Fibroblast of skin of right biceps (primary cell): ENCODE results near the gene SPTB.

Source experiments
- DNase-seq: peaks from one replicate; pipeline ENCODE4 v3.0.0-alpha.2; 2013

The SPTB gene

DNA sequence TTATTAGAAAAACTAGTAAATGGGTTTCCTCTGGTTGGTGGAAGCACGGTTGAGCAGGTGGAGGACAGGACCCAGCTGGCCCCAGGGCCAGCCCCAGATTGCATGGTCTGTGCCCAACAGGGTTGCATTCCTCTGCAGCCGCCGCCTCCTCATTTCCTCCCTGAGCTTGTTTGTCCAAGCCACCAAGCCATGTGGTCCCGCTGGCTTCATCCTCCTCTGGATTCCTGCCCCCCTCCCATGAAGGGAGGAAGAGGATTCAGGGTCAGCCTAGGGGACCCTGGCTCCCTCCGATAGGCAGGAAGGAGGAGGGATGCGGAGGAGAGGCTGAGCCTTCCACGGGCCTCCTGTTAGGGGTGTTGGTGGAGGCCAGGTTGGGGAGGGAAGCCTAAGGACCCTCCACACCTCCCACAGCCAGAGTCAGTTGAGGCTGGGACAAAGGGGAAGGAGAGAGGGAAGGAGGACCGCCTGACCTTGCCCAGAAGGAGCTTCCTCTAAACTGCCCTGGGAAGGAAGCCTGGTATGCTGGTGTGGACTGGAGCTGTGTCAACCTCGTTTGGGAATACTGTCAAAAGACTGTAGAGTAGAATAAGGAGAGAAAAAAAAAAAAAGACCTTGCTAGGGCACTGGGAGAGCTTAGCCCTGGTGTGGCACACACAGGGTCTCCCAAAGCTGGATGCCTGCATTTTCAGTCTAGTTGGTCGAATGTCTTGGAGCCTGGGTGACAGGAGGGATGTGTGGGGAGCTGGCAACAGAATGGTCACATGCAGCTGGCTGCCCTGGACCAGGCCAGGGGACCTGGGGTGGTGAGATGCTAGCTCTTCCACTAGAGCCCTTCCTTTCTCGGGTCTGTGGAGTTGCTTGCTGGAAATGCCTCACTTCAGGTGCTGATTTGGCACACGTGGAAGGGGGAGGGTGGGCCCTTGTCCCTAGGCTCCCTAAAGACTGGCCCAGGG is 133.1 kb downstream of the SPTB start:
- no peak for DNase-seq

DNA sequence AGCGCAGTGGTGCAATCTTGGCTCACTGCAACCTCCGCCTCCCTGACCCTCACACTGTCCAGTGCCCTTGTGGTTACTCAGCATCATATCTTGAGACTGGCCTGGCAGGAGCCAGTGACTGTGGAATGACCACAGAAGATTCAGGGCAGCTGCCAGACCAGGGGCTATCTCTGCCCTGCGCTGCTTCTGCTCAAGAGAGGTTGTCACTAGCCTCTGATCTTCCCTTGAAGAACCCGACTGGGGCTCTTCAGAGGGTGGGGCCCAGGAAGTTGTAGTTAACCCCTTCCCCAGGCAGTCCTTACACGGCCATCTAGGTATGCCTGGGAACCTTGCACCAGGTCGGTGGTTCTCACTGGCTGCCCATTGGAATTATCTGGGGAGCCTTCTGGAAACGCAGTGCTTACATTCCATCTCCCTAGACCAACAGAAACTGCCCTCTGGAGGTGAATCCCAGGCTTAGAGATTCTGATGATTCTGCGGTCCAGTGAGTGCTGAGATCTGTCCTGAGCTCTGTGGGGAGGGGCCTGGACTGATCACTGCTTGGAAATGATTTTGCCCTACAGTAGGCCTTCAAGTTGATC is 134.1 kb downstream of the SPTB start:
- no peak for DNase-seq

DNA sequence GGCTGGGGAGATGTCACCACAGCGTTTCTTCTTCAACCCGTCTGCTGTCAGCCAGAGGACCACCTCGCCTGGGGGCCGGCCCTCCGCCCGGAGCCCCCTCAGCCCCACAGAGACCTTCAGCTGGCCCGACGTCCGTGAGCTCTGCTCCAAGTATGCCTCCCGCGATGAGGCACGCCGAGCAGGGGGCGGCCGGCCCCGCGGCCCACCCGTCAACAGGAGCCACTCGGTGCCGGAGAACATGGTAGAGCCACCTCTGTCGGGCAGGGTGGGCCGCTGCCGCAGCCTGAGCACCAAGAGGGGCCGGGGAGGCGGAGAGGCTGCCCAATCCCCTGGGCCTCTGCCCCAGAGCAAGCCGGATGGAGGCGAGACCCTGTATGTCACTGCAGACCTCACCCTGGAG is 136.6 kb downstream of the SPTB start:
- DNase-seq, result no peak

DNA sequence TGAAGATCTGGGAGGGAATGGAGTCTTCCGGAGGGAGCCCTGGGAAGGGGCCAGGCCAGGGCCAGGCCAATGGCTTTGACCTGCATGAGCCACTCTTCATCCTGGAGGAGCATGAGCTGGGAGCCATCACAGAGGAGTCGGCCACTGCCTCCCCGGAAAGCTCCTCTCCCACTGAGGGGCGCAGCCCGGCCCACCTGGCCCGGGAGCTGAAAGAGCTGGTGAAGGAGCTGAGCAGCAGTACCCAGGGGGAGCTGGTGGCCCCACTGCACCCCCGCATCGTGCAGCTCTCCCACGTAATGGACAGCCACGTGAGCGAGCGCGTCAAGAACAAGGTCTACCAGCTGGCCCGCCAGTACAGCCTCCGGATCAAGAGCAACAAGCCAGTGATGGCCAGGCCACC is 137.7 kb downstream of the SPTB start:
- DNase-seq, result no peak

DNA sequence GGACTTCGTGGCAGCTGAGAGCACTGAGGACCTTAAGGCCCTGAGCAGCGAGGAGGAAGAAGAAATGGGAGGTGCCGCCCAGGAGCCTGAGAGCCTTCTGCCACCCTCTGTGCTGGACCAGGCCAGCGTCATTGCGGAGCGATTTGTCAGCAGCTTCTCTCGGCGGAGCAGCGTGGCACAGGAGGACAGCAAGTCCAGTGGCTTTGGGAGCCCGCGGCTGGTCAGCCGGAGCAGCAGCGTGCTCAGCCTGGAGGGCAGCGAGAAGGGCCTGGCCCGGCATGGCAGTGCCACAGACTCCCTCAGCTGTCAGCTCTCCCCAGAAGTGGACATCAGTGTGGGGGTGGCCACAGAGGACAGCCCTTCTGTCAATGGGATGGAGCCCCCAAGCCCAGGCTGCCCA is 138.5 kb downstream of the SPTB start:
- DNase-seq, result no peak

DNA sequence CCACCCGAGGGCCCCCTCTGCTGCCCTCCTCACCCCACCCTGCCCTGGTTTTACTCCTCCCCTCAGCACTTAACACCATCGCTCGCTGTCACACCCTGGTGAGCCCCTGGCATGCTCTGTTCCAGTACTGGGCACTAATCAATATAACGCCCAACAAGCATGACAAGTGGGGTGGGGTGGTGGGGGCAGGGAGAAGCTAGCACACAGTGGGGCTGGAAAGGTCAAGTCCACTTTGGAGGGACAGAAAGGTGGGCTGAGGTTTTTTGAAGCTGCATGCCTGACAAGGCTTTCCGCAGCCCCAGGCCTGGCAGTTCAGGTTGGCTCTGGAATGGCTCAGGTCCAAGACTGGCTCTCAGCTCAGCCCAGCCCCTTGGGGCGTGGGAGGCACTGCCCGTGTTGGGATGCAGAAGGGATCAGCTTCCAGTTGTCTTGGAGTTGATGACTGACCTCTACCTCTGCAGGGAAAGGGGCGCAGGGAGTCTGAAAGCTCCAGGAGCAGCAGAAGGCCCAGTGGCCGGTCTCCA is 141.4 kb downstream of the SPTB start:
- no peak for DNase-seq

DNA sequence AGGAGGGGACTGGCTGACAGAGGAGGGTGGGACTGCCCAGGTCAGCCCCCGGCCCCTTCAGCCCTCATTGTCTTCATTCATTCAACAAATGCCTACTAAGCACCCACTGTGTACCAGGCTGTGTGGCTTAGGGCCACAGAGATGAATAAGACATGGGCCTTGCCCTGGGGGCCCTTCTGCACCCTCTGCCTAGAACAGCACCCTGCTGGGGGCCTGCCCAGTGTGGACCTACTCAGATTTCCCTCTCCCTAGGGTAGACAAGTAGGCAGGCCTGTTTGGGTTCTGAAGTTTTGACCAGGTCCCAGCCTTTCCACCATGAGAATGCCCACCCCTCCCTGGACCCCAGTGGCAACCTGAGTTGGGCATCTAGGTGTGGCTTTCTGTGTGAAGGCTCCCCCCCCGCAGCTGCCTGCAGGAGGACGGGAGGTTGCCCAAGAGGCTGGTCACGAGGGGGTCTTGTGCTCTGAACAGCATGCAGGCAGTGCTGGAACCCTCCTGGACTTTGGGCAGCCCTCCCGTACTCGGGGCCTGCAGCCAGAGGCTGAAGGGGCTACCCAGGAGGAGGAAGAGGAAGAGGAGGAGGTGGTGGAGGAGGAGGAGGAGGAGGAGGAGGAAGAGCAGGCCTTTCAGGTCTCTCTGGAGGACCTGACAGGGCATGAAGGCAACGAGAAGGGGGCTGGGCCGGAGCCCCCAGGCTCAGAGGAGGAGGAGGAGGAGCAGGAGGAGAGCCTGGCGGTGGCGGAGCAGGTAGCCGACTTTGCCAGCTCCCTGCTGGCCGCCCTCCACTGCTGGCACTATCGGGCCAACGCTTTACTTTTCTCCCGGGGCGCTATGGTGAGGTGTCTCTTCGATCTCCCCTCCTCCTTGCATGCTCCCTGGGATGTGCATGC is 142.1 kb downstream of the SPTB start:
- no peak for DNase-seq

DNA sequence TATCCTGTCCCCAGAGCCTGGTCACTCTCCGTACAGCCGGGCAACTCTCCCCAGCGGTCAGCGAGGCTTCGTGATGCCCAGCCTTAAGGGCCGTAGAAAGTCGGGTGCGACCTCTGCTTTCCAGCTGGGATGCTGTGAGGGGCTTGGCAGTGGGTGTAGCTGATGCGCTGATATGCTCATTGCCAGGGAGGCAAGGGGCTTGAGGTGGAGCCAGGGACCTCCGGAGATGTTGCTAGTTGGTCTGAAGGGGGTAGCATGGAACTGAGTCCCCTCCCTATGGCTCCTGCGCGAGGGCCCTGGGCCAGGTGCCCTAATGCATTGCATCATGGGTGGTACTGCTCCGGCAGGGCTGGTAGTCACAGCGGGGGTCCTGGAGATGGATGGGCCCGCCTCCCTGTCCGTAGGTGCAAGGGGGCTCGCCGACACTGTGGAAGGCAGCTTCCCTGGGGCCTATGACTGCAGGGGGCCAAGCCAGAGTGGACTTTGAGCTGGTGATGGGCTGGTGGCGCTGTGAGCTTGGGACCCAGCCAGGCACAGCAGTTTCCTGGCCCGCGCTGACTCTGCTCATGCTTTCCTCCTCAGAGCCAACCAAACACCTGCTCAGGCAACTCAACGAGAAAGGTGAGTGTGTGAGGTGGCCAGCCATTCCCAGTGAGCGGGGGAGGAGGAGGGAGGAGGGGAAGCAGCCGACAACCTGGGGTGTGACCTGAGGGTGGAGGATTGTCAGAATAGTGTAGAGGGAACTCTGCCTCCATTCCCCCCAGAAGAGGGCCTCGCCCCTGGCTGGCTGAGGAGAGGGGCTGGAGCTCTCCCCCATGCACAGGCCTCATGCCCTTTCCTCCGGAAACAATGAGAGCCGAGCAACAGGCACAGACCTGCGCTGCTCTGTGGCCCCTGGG is 143.2 kb downstream of the SPTB start:
- DNase-seq, result no peak

DNA sequence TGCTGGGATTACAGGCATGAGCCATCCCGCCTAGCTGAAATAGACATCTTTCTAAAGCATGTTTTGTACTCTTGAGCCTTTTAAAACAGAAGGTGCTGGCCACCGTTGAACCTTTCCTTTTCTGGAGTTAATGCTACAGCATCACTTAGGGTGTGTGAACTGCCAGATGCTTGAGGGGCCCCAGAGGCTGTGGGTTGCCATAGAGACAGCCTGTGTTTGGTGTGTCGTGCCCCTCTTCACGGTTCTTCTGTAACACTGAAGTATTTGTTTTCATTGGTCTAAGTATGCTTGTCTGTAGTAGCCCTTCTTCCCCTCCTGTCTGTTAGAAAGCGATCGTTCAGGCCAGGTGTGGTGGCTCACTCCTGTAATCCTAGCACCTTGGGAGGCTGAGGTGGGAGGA is 144.7 kb downstream of the SPTB start:
- DNase-seq, result no peak

DNA sequence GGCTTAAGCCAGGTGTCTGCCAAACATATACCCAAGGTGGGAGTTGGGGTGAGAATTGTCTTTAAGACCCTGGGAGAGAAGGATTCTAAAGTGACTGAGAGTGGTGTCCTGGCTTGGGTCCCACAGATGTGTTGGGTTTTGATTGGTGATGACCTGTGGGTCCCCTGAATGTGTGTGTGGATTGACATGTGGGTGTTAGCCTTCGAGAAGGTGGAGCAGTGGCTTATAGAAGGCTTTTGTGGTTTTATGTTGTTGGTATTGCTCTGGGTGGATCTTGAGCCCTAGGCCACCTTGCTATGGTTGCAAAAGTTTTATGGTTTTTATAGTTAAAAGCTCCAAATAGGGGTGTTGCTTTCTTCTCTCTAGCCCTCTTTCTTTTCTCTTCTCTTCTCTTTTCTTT is 145.8 kb downstream of the SPTB start:
- no peak for DNase-seq

DNA sequence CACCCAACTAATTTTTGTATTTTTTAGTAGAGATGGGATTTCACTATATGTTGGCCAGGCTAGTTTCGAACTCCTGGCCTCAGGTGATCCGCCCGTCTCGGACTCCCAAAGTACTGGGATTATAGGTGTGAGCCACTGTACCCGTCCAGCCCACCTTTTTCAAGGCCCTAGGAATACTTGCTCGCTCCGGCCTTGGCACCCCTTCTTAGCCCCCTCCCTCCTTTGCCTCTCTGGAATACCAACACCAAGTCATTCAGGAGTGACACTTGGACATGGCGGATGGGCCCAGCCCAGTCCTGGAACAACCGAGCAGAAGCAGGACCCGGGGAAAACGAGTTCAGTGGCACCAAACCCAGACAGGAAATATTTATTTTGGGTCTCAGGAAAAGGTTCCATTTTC is 146.4 kb downstream of the SPTB start:
- DNase-seq, result no peak

DNA sequence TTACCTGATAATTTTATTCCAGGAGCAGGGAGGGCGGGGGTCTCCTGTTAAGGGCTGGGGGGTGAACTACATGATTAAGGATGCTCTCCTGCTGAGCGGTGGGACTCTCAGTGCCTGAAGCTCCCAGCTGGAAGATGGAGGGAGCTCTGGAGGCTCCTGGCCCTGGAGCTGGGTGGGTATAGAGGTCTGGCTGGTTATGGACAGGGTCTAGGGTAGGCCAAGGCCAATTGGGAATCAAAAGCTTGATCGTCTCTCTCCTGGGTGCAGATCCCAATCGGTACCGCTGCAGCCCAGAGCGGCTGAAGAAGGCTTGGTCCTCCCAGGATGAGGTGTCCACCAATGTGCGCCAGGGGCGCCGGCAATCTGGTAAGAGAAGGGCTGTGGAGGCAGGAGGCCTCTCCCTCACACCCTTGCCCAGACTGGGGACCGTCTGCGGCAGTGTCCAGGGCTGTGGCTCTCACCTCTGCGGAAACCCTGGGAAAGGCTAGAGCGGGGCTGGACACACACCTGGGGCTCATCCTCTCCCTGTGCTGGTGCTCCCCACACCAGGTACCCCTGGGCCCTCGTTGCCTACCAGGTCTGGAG is 147.1 kb downstream of the SPTB start:
- no peak for DNase-seq

DNA sequence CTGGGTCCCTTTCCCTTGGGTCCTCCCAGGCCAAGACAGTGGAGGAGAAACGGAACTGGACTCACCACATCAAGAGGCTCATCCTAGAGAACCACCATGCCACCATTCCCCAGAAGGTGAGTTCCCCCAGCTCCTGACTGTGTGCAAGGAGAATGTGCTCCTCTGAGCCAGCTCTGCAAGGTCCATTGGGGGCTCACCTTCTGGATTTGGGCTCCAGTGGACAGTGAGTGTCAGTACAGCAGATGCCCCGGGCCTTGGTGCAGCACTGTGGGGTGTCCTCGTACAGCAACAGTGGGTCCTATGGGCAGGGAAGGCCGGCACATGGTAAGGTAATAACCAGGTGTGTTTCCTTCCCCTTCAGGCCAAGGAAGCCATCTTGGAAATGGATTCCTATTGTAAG is 147.6 kb downstream of the SPTB start:
- DNase-seq, result no peak

DNA sequence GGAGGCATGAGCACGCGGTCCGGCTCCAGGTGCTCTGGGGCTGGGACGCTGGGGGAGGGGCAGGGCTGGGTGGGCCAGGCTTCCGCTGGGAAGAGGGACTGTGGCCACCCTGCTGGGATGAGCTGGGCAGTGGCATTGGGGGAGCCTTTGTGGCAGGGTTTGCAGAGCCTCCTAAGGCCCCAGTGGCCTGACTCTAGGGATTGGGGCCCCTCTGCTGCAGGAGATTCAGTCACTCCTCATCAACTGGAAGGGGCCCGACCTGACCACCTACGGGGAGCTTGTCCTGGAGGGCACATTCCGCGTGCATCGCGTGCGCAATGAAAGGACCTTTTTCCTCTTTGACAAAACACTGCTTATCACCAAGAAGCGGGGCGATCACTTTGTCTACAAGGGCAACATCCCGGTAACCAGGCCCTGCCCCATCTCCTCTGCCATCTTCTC is 148.5 kb downstream of the SPTB start:
- no peak for DNase-seq

DNA sequence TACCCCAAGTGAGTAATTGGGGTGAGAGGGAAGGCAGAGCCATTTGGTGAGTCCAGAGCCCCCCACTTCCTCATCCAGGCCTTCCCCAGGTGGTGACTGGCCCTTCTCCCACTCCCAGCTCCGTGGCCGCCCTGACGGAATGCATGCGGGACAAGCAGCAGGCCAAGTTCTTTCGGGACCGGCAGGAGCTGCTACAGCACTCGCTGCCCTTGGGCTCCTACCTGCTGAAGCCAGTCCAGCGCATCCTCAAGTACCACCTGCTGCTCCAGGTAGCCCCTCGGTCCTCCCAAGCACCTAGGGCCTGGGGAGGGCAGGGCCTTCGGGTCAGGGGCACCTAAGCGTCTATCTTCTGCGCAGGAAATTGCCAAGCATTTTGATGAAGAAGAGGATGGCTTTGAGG is 149.0 kb downstream of the SPTB start:
- no peak for DNase-seq

DNA sequence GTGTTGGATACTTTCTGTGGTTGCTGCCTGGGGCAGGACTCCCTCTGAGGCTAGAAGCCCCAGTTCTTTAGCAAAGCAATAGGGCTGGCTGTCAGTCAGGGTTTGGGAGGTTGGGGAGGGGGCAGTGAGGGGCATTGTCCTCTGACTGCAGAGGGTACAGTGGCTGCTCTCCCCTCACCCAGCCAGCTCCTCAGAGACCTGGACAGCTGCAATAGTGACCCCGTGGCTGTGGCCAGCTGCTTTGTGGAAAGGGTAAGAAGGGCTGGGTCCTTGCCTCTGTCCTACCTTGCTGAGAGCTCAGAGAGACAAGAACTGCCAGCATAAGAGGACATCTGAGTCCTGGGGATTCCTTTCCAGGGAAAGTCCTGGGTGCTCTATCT is 149.7 kb downstream of the SPTB start:
- no peak for DNase-seq

DNA sequence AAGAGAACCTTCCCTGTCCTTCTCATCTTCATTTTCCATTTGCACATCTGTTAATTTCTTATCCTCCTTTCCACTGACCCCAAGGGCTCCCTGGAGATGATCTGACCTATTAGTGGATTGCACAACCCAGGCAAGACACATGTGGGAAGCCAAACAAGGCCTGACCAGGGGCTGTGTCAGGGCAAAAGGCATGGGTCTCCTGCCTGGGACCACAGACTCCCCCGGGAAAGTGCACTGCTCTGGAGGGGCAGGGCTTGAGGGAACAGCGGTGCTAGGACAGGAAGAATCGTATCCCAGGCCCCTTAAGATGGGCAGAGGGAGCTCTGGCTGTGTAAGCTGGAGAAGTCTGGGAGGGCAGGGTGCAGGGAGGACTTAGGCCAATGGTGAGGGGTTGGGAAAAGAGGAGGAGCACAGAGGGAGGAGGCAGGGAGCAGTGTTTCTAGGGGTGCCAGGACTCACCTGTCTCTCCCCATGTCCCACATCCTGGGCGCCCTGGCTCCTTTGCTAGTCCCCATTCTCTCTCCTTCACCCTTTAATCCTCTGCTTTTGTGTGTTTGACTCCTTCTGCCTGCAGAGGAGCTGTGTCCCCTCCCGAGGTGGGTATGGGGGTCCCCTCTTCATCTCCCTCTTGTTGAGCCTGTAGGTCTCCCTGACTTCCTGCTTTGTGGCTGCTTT is 150.2 kb downstream of the SPTB start:
- DNase-seq, result no peak

DNA sequence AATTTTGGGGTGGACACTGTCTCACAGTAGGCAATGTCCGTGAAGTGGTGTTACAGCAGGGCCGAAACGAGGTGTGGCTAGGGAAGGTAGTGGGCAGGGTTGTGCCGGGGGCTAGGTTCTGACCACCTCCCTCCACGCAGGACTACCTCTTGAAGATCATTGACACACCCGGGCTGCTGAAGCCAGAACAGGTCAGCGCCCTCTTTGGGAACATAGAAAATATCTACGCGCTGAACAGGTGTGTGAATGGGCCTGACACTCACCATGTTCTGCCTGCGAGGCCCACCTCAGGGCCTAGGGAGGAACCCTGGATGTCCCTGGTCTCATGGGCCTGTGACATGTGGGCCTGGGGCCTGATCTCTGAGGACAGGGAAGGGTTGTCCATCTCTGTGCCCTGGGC is 150.9 kb downstream of the SPTB start:
- DNase-seq, result no peak

DNA sequence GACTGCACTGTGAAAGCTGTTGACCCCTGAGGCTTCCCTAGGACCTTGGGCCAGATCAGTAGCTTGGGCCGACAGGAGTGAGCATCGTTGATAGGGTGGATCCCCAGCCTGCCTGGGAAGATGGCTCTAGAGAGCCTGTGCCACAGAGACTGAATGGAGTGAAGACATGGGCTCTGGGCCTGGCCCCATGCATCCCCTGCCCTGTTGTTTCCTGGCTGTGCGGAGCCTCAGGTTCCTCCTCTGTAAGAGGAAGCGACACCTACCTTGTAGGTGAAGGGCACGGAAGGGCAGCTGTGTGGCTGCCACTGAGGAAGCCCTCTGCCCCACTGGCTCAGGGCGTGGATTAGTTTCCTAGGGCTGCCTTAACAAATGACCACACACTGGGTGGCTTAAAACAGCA is 151.6 kb downstream of the SPTB start:
- DNase-seq, result no peak

DNA sequence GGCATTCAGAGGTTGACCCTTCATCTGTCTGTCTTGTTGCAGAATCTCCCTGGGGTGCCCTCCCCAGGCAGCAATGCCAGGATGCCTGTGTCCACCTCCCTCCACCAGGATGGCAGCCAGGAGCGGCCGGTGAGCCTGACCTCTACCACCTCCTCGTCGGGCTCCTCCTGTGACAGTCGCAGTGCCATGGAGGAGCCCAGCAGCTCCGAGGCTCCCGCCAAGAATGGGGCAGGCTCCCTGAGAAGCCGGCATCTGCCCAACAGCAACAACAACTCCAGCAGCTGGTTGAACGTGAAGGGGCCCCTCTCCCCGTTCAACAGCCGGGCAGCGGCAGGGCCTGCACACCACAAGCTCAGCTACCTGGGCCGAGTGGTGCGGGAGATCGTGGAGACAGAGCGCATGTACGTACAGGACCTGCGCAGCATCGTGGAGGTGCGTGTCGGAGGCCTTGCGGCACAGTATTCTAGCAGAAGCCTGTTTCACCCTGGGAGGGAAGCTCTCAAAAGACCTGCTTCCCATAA is 152.1 kb downstream of the SPTB start:
- no peak for DNase-seq

DNA sequence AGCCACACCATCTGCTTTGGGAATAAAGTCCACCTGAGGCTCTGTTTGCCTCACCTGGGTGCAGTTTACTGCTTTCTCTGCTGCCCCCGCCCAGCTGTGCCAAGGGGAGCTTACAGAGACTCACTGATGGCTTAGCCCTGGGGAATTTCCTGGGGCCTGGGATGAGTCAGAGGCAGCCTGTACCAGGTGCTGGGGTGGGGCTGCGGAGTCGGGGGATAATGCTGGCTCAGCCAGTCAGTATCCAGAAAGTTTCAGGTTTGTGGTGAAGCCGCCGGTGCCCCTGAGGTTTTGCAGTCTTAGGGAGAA is 153.2 kb downstream of the SPTB start:
- DNase-seq, result peak; percentile 34
